Activated T-helper 1 cell treated with anti-CD3 and anti-CD28 coated beads, Interleukin-2, amount 50 U/mL, for 16 hours (primary cell): Measurements from ENCODE around the gene GAL.

Experiments
- DNase-seq, 2 donors: peaks; one replicate each; pipeline ENCODE4 v3.0.0-alpha.2; 2020; ENCODE audit warnings: low read depth in 1 of 2, low spot score in 1 of 2

The GAL gene

GRCh38 chr11:68707527-68707926, 23.2 kb downstream of the GAL start:
- DNase-seq = no peak

GRCh38 chr11:68709062-68709461, 24.7 kb downstream of the GAL start:
- no peak for DNase-seq

- no peak for DNase-seq
Measured at GRCh38 chr11:68710409-68710808, 26.1 kb downstream of the GAL start.

GRCh38 chr11:68711114-68711513, 26.8 kb downstream of the GAL start:
- no peak for DNase-seq

- DNase-seq = no peak
Measured at GRCh38 chr11:68714060-68714856, 29.9 kb downstream of the GAL start.

- no peak for DNase-seq
Measured at GRCh38 chr11:68715456-68716122, 31.2 kb downstream of the GAL start.

GRCh38 chr11:68721075-68721474, 36.7 kb downstream of the GAL start:
- DNase-seq = no peak

GRCh38 chr11:68722143-68722542, 37.8 kb downstream of the GAL start:
- no peak for DNase-seq

- no peak for DNase-seq
Measured at GRCh38 chr11:68724293-68724692, 39.9 kb downstream of the GAL start.

- no peak for DNase-seq
Measured at GRCh38 chr11:68727783-68728182, 43.4 kb downstream of the GAL start.

GRCh38 chr11:68734111-68734510, 49.8 kb downstream of the GAL start:
- no peak for DNase-seq

GRCh38 chr11:68735125-68735524, 50.8 kb downstream of the GAL start:
- DNase-seq = no peak

- DNase-seq = no peak
Measured at GRCh38 chr11:68735646-68736045, 51.3 kb downstream of the GAL start.
